Spleen (tissue), 11 donors: ENCODE data around the gene SRP54. TPM values are rescaled to one million over a fixed set of nuclear protein-coding genes. Genes with fewer than 3 reads are reported as not detected.
A peak's percentile ranks its signal among the peaks of the same experiment; 100 is the strongest.

Source experiments
- DNase-seq: peaks from one replicate; pipeline ENCODE4 v3.0.0-alpha.2; 2020
- H3K27ac ChIP-seq, 8 donors: fragments of 200-600 bp; sonication (generic) in 7 of 8; 1 replicate in 4 of 8; 2 replicates in 4 of 8; pipeline versions ENCODE4 v1.5.0 to v1.8.0; 2016 to 2021; ENCODE audit warnings: inconsistent platforms in 4 of 8, mild to moderate bottlenecking in 4 of 8, moderate library complexity in 1 of 8
- H3K27me3 ChIP-seq, 7 donors: fragments of 200-600 bp; sonication (generic) in 6 of 7; replicated peaks in 1 of 7; 1 replicate in 4 of 7; 2 replicates in 3 of 7; pipeline versions ENCODE4 v1.5.0 to v1.8.0; 2016 to 2021; ENCODE audit warnings: inconsistent platforms in 3 of 7, mild to moderate bottlenecking in 1 of 7
- H3K36me3 ChIP-seq, 6 donors: fragments of 200-600 bp; sonication (generic) in 5 of 6; 1 replicate in 4 of 6; 2 replicates in 2 of 6; pipeline versions ENCODE4 v1.5.0 to v1.8.0; 2016 to 2021; ENCODE audit warnings: inconsistent platforms in 2 of 6
- H3K4me1 ChIP-seq, 6 donors: fragments of 200-600 bp; sonication (generic) in 5 of 6; 1 replicate in 3 of 6; 2 replicates in 3 of 6; pipeline versions ENCODE4 v1.5.0 to v1.8.0; 2016 to 2021; ENCODE audit warnings: inconsistent platforms in 3 of 6
- H3K4me3 ChIP-seq, 8 donors: fragments of 200-600 bp; sonication (generic) in 7 of 8; 1 replicate in 4 of 8; 2 replicates in 4 of 8; pipeline versions ENCODE4 v1.5.0 to v1.8.0; 2016 to 2021; ENCODE audit warnings: inconsistent platforms in 4 of 8, mild to moderate bottlenecking in 4 of 8, moderate library complexity in 2 of 8
- H3K9me3 ChIP-seq, 8 donors: fragments of 200-600 bp; sonication (generic) in 7 of 8; 1 replicate in 4 of 8; 2 replicates in 4 of 8; pipeline versions ENCODE4 v1.5.0 to v1.8.0; 2016 to 2021; ENCODE audit warnings: inconsistent platforms in 4 of 8
- CTCF ChIP-seq, 11 experiments: fragments of 200-600 bp in 7 of 11; fragments of 450-650 bp in 4 of 11; sonication (generic) in 4 of 11; IDR thresholded peaks in 8 of 11; conservative IDR thresholded peaks in 3 of 11; 1 replicate in 7 of 11; 2 replicates in 4 of 11; pipeline versions ENCODE4 v1.4.0 to v1.8.0; 2016 to 2021; ENCODE audit warnings: antibody characterized with exemption in 11 of 11, inconsistent platforms in 4 of 11, mild to moderate bottlenecking in 1 of 11
- POLR2A ChIP-seq, 3 donors: fragments of 450-650 bp; IDR thresholded peaks; one replicate each; pipeline ENCODE4 v1.5.1; 2017; ENCODE audit warnings: antibody characterized with exemption in 3 of 3, mild to moderate bottlenecking in 1 of 3
- POLR2AphosphoS5 ChIP-seq, 3 donors: sonication (generic); formaldehyde crosslinking; IDR thresholded peaks; one replicate each; pipeline ENCODE4 v1.5.1; 2017; ENCODE audit warnings: antibody characterized with exemption in 3 of 3
- WGBS, 5 donors: extraction: QIAGEN DNeasy Blood & Tissue Kit in 3 of 5; methylation state at CpG; one replicate each; pipeline versions ENCODE4 v1.1.5 to v1.1.7; 2013 to 2018; 5-methylcytosine and 5-hydroxymethylcytosine counted together
- intact Hi-C: fragments of 100-400 bp; cut with DNase I; formaldehyde crosslinking; loops from one replicate; pipeline ENCODE4 v1.15.0; 2023; ENCODE audit warnings: low total_unique reads
- polyA plus RNA-seq, 3 donors: library from polyadenylated mRNA; stranded (reverse); fragments of 200-250 nt; gene quantifications; one replicate each; pipeline ENCODE4 v1.2.1, GENCODE V29; 2013
- total RNA-seq, 7 donors: library from RNA; depleted of rRNA in 3 of 7; stranded (reverse); fragments of >200 nt in 3 of 7; fragmentation: NEBNext Ultra II Directional in 4 of 7; extraction: Animal tissue kit (Norgen Biotek cat#: 25700) in 4 of 7; gene quantifications; one replicate each; pipeline versions ENCODE4 v1.1.0 to v1.2.1, GENCODE V29; 2016 to 2021
- donor health status: healthy with polysubstance abuse.
- donor health status: DM: no; HTN: no; CAD: no; lungs with moderate emphysema.
- donor health status: DM: no; HTN: no; CAD: no.
- donor health status: Bipolar disorder and iron deficiency.
- donor health status: healthy.
- donor health status: DM: no; HTN: no; CAD: no.
- donor health status: DM: yes; HTN: yes; CAD: no.

Gene SRP54
- total and polyA plus RNA-seq, 10 donors: 16.4 to 65.0 (median 49.7) TPM

GRCh38 chr14:34987180-34987579, 4.4 kb downstream of the SRP54 start:
- Histone ChIP-seq H3K27me3 (no peaks in the 10 kb centered on the region), H3K27ac (no peak overlapping the region), H3K4me3 (no peak overlapping the region), H3K4me1 (peaks cover 23 to 82% (median 51%) of the 10 kb centered on the region in 6 donors), H3K36me3 (no peaks in the 10 kb centered on the region), H3K9me3 (no peaks in the 10 kb centered on the region)
- intact Hi-C loops: no loop called here
- TF ChIP-seq POLR2AphosphoS5 (IDR thresholded peaks at IDR 0.05) (no peak), CTCF (IDR thresholded peaks at IDR 0.05 in 8 of 11, conservative IDR thresholded peaks at IDR 0.05 in 3 of 11) (no peak), POLR2A (IDR thresholded peaks at IDR 0.05) (no peak)
- DNase-seq: no peak
- WGBS, 5 donors: 93 to 98% (median 96%) methylated on average over 3 of the region's 3 CpGs

- Histone ChIP-seq H3K27ac (no peak overlapping the region), H3K4me3 (no peak overlapping the region), H3K9me3 (no peaks in the 10 kb centered on the region), H3K36me3 (no peaks in the 10 kb centered on the region), H3K27me3 (no peaks in the 10 kb centered on the region), H3K4me1 (peaks cover 9 to 86% (median 39%) of the 10 kb centered on the region in 6 donors)
- no peak for DNase-seq
- no peak for TF ChIP-seq CTCF (IDR thresholded peaks at IDR 0.05 in 8 of 11, conservative IDR thresholded peaks at IDR 0.05 in 3 of 11)
- TF ChIP-seq POLR2A (IDR thresholded peaks at IDR 0.05): no peak
- TF ChIP-seq POLR2AphosphoS5 (IDR thresholded peaks at IDR 0.05): no peak
- intact Hi-C loops: no loop called here
These were observed 7.0 kb downstream of the SRP54 start for GRCh38 chr14:34989762-34990161.

- WGBS, 5 donors: 97 to 99% (median 99%) methylated on average over 3 of the region's 3 CpGs
- H3K36me3 ChIP-seq: peaks cover 0 to 23% (median 6%) of the 10 kb centered on the region in 6 donors
- no peak overlapping the region for H3K27ac ChIP-seq
- DNase-seq: no peak
- TF ChIP-seq POLR2AphosphoS5 (IDR thresholded peaks at IDR 0.05) (no peak), POLR2A (IDR thresholded peaks at IDR 0.05) (no peak), CTCF (IDR thresholded peaks at IDR 0.05 in 8 of 11, conservative IDR thresholded peaks at IDR 0.05 in 3 of 11) (no peak)
- intact Hi-C loops: no loop called here
- H3K27me3 ChIP-seq: no peaks in the 10 kb centered on the region
- H3K4me3 ChIP-seq: no peak overlapping the region
- H3K4me1 ChIP-seq: peaks cover 0 to 67% (median 24%) of the 10 kb centered on the region in 6 donors
- no peaks in the 10 kb centered on the region for H3K9me3 ChIP-seq
These were observed 10.6 kb downstream of the SRP54 start for GRCh38 chr14:34993426-34993825.

- Histone ChIP-seq H3K9me3 (no peaks in the 10 kb centered on the region), H3K4me1 (peaks cover 0 to 56% (median 19%) of the 10 kb centered on the region in 6 donors), H3K36me3 (peaks cover 0 to 33% (median 10%) of the 10 kb centered on the region in 6 donors), H3K27ac (no peak overlapping the region), H3K4me3 (no peak overlapping the region), H3K27me3 (no peaks in the 10 kb centered on the region)
- 68 to 91% (median 84%) methylated on average over 2 of the region's 2 CpGs for whole genome bisulfite sequencing, 5 donors
- TF ChIP-seq POLR2AphosphoS5 (IDR thresholded peaks at IDR 0.05): no peak
- intact Hi-C loops: no loop called here
- DNase-seq: no peak
These were observed 11.9 kb downstream of the SRP54 start for GRCh38 chr14:34994668-34995067.

GRCh38 chr14:34997762-34998161, 15.0 kb downstream of the SRP54 start:
- Histone ChIP-seq H3K4me3 (no peak overlapping the region), H3K27me3 (no peaks in the 10 kb centered on the region), H3K36me3 (peaks cover 0 to 64% (median 29%) of the 10 kb centered on the region in 6 donors), H3K4me1 (peaks cover 0 to 32% (median 14%) of the 10 kb centered on the region in 6 donors), H3K9me3 (no peaks in the 10 kb centered on the region), H3K27ac (peak overlapping the region in 1 of 8 donors; percentile 6)
- intact Hi-C loops: no loop called here
- DNase-seq: no peak
- 51 to 68% (median 67%) methylated on average over 3 of the region's 3 CpGs for WGBS, 5 donors
- no peak for TF ChIP-seq CTCF (IDR thresholded peaks at IDR 0.05 in 8 of 11, conservative IDR thresholded peaks at IDR 0.05 in 3 of 11)
- TF ChIP-seq POLR2A (IDR thresholded peaks at IDR 0.05): no peak
- no peak for TF ChIP-seq POLR2AphosphoS5 (IDR thresholded peaks at IDR 0.05)
